ENCODE measurements around the gene PTPRN2. TPM values are rescaled to one million over a fixed set of nuclear protein-coding genes. Genes with fewer than 3 reads are reported as not detected.

Gene PTPRN2
- total and polyA plus RNA-seq, 8 donors = 12.2 to 49.2 (median 31.8) TPM

DNA sequence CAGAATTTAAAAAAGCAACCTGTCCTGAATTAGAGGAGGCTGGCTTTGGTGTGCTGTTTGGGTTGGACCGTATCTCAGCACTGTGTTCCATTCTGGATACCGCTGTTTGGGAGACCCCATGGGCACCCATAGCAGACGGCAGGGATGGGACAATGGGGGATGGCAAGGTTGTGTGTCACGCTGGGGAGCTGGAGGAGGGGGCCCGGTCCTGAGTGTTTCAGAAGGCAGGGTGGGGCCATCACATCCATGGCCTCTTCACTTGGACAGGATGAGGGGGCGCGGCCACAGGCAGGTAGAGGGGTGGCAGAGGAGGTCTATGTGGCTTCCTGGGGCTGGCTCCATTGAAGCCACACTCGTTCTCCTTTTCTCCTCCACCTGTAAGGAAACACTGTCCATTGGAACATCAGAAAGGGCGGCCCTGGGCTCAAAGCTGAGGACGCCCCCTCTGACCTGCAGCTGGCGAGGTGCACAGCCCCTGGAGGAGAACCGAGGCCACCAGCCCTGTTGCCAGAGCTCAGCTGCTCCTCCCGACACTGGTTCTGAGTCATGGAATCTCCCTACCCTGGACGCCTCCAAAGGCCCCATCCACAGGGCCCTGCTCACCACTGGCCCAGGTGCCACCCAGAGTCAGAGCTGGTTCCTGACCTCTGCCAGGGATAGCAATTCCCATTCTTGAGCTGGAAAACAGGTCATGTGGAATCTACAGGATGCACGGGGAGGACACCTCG is 663.6 kb downstream of the PTPRN2 start:
- TF ChIP-seq, protein P1, sequence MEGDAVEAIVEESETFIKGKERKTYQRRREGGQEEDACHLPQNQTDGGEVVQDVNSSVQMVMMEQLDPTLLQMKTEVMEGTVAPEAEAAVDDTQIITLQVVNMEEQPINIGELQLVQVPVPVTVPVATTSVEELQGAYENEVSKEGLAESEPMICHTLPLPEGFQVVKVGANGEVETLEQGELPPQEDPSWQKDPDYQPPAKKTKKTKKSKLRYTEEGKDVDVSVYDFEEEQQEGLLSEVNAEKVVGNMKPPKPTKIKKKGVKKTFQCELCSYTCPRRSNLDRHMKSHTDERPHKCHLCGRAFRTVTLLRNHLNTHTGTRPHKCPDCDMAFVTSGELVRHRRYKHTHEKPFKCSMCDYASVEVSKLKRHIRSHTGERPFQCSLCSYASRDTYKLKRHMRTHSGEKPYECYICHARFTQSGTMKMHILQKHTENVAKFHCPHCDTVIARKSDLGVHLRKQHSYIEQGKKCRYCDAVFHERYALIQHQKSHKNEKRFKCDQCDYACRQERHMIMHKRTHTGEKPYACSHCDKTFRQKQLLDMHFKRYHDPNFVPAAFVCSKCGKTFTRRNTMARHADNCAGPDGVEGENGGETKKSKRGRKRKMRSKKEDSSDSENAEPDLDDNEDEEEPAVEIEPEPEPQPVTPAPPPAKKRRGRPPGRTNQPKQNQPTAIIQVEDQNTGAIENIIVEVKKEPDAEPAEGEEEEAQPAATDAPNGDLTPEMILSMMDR (IDR thresholded peaks at IDR 0.05) = no peak
- intact Hi-C loops (cut with DNase I) = no loop called here
- no peaks in the 10 kb centered on the region for H3K36me3 ChIP-seq
- no peaks in the 10 kb centered on the region for H3K9me3 ChIP-seq
- ATAC-seq = no peak
- FAIRE-seq = no peak
- H3K4me3 ChIP-seq = no peak overlapping the region
- no peak for DNase-seq
- H3K27me3 ChIP-seq = no peaks in the 10 kb centered on the region
- H3K27ac ChIP-seq = no peak overlapping the region
- H3K4me1 ChIP-seq = no peaks in the 10 kb centered on the region
- WGBS, 2 donors = 92 to 93% methylated on average over 16 of the region's 16 CpGs

DNA sequence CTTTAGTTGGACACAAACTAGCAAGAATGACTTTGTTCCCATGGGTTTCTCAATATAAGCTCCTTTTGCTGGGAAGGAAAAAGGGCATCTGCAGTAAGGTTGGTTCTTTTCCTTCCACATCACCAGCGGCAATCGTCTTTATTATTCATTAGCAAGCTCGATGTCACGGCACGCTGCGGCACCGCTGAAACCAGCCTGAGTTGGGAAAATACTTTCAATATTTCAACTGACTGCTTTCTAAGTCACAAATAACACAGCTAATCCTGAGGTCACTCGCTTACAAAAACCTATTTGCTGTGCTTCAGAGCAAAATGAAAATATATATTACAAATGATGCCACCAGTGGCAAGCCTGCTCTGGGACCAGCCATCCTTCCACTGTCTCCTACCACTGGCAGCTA is 665.0 kb downstream of the PTPRN2 start:
- FAIRE-seq = no peak
- Histone ChIP-seq H3K9me3 (no peaks in the 10 kb centered on the region), H3K4me1 (no peaks in the 10 kb centered on the region), H3K36me3 (no peaks in the 10 kb centered on the region), H3K27me3 (no peaks in the 10 kb centered on the region), H3K4me3 (no peak overlapping the region), H3K27ac (no peak overlapping the region)
- intact Hi-C loops (cut with DNase I) = no loop called here
- ATAC-seq = no peak
- TF ChIP-seq, protein P1 (IDR thresholded peaks at IDR 0.05) = no peak
- DNase-seq = no peak
- WGBS, 2 donors = 86 to 93% methylated on average over 8 of the region's 8 CpGs

DNA sequence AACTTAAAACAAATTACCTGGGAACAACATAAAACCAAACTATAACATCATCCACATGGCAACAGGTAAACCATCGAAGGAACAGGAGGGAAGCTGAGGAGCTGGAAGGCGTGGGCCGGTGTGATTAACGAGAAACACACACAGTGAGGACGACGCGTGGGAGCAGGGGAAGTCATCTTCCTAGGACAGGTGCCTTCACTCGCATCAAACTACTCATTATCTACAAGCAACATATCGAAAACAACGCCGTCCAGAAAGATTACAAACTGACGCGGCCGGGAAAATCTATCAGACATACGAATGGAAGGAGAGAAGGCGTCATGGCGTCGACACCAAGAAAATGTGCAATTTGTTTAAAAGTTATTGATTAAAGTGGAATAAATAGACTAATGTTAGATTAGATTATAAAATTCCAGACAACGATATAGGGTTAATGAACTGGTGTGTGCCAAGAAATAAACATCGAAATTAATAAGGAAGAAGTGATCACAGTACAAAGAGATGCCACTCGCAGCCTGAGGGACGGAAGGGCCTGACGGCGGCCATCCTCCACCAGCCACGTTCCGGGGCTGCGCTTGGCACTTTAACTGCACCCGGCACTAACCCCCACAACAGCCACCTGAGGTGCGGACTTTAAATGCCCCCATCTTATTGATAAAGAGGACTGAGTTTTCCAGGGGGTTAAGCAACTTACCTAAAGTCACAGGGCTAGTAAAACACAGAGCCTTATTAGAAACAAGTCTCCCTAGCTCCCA is 669.1 kb downstream of the PTPRN2 start:
- DNase-seq (no peak), FAIRE-seq (no peak), ATAC-seq (no peak)
- no peaks in the 10 kb centered on the region for H3K4me1 ChIP-seq
- no peak overlapping the region for H3K4me3 ChIP-seq
- TF ChIP-seq, protein P1 (IDR thresholded peaks at IDR 0.05) = no peak
- H3K27ac ChIP-seq = no peak overlapping the region
- no peaks in the 10 kb centered on the region for H3K27me3 ChIP-seq
- intact Hi-C loops (cut with DNase I) = no loop called here
- H3K36me3 ChIP-seq = no peaks in the 10 kb centered on the region
- H3K9me3 ChIP-seq = no peaks in the 10 kb centered on the region
- 88 to 91% methylated on average over 29 of the region's 29 CpGs for WGBS, 2 donors

DNA sequence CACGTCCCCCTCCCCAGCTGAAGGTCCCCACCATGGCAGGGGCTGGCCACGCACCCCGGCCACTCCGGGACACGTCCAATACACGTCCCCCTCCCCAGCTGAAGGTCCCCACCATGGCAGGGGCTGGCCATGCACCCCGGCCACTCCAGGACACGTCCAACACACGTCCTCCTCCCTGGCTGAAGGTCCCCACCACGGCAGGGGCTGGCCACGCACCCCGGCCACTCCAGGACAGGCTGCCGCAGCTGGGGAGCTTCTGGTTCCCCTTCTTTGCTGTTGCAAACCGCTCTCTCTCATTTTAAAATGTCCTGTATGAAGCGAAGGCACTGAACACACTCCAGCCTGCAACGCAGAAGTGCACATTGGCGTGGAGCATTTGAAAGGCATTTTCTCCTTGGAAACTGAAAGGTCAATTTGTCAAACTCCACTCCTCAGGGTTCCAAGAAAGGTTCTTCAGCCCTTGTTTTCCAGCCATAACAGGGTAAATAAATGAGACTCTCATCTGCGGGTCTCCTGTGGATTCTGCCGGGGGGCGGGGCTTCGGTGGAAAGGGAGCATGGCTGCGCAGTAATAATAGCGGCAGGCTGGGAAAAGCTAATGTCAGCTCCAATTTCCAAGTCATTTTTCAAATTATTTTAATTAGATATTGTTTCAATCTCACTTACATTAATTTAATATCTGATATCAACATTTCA is 670.5 kb downstream of the PTPRN2 start:
- Histone ChIP-seq H3K9me3 (no peaks in the 10 kb centered on the region), H3K36me3 (no peaks in the 10 kb centered on the region), H3K4me3 (no peak overlapping the region), H3K27me3 (no peaks in the 10 kb centered on the region), H3K27ac (no peak overlapping the region), H3K4me1 (no peaks in the 10 kb centered on the region)
- TF ChIP-seq, protein P1 (IDR thresholded peaks at IDR 0.05) = no peak
- ATAC-seq = no peak
- DNase-seq = no peak
- 92 to 94% methylated on average over 22 of the region's 23 CpGs for WGBS, 2 donors
- FAIRE-seq = no peak
- intact Hi-C loops (cut with DNase I) = no loop called here
